Bronchial epithelial cell (primary cell): ENCODE data around the gene CSNK1G1. TPM values are rescaled to one million over a fixed set of nuclear protein-coding genes. Genes with fewer than 3 reads are reported as not detected.
"Not testable (repeated sequence)": the region's sequence is repeated elsewhere in the genome, so short reads cannot be mapped to it uniquely, and the experiment has no call there.

ENCODE experiments used
- DNase-seq: peaks from one replicate; pipeline ENCODE4 v3.0.0-alpha.2; 2010; ENCODE audit warnings: low read depth
- FAIRE-seq: peaks from 2 replicates; lab custom pipeline; 2011; peaks lifted over from hg19 to GRCh38; lab: Jason Lieb, UNC
- H3K27me3 ChIP-seq: 2 replicates; pipeline ENCODE4 v1.5.1; 2011; ENCODE audit warnings: low read length; ENCODE audit not compliant: control insufficient read depth, insufficient read depth
- H3K36me3 ChIP-seq: 2 replicates; pipeline ENCODE4 v1.5.1; 2011; ENCODE audit warnings: low read length; ENCODE audit not compliant: control insufficient read depth, insufficient read depth
- H3K4me3 ChIP-seq: 2 replicates; pipeline ENCODE4 v1.5.1; 2011; ENCODE audit warnings: mild to moderate bottlenecking, low read depth, low read length, control low read depth
- total RNA-seq: library from RNA; depleted of rRNA; stranded (reverse); fragments of >200 nt; gene quantifications from 2 replicates; pipeline ENCODE4 v1.2.1, GENCODE V29; 2014
- TF ChIP-seq, protein P1 (sequence below): IDR thresholded peaks from 2 replicates; pipeline ENCODE4 v1.5.1; 2011; ENCODE audit warnings: mild to moderate bottlenecking, moderate library complexity, low read length, control low read depth, inconsistent platforms; ENCODE audit not compliant: insufficient read depth, severe bottlenecking

The CSNK1G1 gene
- total RNA-seq, 1 donor from 2014 or later, result 26.3 TPM

DNA sequence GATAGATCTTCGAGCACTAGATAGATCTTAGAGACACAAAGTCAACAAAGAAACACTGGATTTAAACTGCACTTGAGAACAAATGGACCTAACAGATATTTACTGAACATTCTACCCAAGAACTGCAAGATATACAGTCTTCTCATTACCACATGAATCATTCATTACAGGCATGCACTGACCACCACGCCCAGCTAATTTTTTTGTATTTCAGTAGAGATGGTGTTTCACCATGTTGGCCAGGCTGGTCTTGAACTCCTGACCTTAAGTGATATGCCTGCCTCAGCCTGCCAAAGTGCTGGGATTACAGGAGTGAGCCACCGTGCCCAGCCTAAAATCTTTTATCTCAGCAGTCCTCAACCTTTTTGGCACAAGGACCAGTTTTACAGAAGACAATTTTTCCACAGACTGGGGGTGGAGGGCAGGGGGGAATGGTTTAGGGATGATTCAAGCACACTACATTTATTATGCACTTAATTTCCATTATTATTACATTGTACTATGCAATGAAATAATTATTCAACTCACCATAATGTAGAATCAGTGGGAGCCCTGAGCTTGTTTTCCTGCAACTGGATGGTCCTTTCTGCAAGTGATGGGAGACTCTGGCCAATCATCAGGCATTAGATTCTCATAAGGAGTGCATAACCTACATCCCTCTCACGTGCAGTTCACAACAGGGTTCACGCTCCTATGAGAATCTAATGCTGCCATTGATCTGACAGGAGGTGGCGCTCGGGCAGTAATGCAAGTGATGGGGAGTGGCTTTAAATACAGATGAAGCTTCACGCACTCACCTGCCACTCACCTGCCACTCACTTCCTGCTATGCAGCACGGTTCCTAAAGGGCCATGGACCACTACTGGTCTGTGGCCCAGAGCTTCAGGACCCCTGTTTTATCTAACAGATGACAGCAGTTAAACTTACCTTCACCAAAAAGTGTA is 21.7 kb downstream of the CSNK1G1 start:
- peak; percentile 37 for DNase-seq
- TF ChIP-seq, protein P1, sequence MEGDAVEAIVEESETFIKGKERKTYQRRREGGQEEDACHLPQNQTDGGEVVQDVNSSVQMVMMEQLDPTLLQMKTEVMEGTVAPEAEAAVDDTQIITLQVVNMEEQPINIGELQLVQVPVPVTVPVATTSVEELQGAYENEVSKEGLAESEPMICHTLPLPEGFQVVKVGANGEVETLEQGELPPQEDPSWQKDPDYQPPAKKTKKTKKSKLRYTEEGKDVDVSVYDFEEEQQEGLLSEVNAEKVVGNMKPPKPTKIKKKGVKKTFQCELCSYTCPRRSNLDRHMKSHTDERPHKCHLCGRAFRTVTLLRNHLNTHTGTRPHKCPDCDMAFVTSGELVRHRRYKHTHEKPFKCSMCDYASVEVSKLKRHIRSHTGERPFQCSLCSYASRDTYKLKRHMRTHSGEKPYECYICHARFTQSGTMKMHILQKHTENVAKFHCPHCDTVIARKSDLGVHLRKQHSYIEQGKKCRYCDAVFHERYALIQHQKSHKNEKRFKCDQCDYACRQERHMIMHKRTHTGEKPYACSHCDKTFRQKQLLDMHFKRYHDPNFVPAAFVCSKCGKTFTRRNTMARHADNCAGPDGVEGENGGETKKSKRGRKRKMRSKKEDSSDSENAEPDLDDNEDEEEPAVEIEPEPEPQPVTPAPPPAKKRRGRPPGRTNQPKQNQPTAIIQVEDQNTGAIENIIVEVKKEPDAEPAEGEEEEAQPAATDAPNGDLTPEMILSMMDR, result no peak
- Histone ChIP-seq H3K4me3 (no peak overlapping the region), H3K27me3 (no peaks in the 10 kb centered on the region), H3K36me3 (no peaks in the 10 kb centered on the region)
- no peak for FAIRE-seq

DNA sequence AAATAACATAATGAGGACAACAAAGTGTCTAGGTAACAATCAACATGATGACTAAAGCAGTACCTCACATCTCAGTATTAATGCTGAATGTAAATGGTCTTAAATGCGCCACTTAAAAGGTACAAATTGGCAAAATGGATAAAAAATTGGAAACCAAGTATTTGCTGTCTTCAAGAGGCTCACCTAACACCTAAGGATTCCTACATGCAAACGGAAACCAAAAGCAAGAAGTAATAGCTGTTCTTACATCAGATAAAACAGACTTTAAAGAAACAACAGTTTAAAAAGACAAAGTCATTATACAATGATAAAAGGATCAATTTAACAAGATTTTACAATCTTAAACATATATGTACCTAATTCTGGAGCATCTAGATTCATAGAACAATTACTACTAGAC is 22.5 kb downstream of the CSNK1G1 start:
- FAIRE-seq (no peak), DNase-seq (no peak)
- Histone ChIP-seq H3K4me3 (no peak overlapping the region), H3K27me3 (no peaks in the 10 kb centered on the region), H3K36me3 (no peaks in the 10 kb centered on the region)
- TF ChIP-seq, protein P1, result no peak

DNA sequence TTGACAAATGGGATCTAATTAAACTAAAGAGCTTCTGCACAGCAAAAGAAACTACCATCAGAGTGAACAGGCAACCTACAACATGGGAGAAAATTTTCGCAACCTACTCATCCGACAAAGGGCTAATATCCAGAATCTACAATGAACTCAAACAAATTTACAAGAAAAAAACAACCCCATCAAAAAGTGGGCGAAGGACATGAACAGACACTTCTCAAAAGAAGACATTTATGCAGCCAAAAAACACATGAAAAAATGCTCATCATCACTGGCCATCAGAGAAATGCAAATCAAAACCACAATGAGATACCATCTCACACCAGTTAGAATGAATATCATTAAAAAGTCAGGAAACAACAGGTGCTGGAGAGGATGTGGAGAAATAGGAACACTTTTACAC is 24.3 kb downstream of the CSNK1G1 start:
- not testable (repeated sequence) for H3K27me3 ChIP-seq, H3K36me3 ChIP-seq, FAIRE-seq, H3K4me3 ChIP-seq, DNase-seq

DNA sequence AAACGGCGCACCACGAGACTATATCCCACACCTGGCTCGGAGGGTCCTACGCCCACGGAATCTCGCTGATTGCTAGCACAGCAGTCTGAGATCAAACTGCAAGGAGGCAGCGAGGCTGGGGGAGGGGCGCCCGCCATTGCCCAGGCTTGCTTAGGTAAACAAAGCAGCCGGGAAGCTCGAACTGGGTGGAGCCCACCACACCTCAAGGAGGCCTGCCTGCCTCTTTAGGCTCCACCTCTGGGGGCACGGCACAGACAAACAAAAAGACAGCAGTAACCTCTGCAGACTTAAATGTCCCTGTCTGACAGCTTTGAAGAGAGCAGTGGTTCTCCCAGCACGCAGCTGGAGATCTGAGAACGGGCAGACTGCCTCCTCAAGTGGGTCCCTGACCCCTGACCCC is 29.0 kb downstream of the CSNK1G1 start:
- not testable (repeated sequence) for H3K4me3 ChIP-seq, H3K27me3 ChIP-seq, DNase-seq, FAIRE-seq, H3K36me3 ChIP-seq

DNA sequence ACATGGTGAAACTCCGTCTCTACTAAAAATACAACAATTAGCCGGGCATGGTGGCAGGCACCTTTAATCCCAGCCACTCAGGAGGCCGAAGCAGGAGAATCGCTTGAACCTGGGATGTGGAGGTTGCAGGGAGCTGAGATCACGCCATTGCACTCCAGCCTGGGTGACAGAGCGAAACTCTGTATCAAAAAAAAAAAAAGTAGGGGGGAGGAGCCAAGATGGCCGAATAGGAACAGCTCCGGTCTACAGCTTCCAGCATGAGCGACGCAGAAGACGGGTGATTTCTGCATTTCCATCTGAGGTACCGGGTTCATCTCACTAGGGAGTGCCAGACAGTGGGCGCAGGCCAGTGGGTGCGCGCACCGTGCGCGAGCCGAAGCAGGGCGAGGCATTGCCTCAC is 29.5 kb downstream of the CSNK1G1 start:
- peak overlapping the region; percentile 10 for H3K4me3 ChIP-seq
- FAIRE-seq, H3K36me3 ChIP-seq, H3K27me3 ChIP-seq: not testable (repeated sequence)
- DNase-seq, result peak; percentile 10

DNA sequence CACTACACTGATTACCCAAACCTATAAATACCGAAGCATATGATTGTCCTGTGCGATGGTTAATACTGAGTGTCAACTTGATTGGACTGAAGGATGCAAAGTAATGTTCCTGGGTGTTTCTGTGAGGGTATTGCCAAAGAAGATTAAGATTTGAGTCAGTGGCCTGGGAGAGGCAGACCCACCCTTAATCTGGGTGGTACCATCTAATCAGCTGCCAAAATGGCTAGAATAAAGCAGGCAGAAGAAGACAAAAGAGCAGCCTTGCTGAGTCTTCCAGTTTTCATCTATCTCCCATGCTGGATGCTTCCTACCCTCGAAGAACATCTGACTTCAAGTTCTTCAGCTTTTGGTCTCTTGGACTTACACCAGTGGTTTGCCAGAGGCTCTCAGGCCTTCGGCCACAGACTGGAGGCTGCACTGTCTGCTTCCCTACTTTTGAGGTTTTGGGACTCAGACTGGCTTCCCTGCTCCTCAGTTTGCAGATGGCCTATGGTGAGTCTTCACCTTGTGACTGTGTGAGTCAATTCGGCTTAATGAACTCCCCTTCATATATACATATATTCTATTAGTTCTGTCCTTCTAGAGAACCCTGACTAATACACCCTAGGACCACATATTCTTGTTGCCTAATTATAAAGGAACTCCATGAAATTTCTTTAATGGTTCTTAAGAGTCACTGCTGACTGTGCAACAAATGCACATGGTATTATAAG is 31.7 kb downstream of the CSNK1G1 start:
- TF ChIP-seq, protein P1, result no peak
- H3K4me3 ChIP-seq, result no peak overlapping the region
- DNase-seq (peak; percentile 33), FAIRE-seq (no peak)
- H3K36me3 ChIP-seq, result no peaks in the 10 kb centered on the region
- H3K27me3 ChIP-seq, result no peaks in the 10 kb centered on the region

DNA sequence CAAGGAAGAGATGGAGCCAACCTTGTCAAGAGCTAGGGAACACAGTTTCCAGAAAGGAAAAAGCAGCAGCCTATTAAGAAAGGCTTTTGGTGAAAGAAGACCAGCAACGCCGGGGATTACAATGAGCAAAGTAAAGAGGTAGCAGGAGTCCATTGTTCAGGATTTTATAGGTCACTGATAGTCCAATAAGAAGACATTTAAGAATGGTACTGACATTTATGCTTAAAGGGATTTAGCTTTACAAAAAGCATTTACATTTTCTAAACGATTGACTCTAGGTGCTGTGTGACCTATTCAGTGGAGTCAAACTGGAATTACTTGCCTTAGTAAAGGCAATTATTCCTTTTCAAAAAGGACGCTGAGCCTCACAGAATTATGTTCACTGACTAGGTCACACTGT is 40.8 kb downstream of the CSNK1G1 start:
- Histone ChIP-seq H3K27me3 (no peaks in the 10 kb centered on the region), H3K4me3 (no peak overlapping the region), H3K36me3 (no peaks in the 10 kb centered on the region)
- TF ChIP-seq, protein P1, result no peak
- DNase-seq (no peak), FAIRE-seq (no peak)
